KOPT-K1 (cell line): ENCODE data around the gene NEO1.

Source experiments
- H3K27ac ChIP-seq: fragments of 200-600 bp; sonication (generic); 2 replicates; pipeline ENCODE4 v1.5.1; 2016; ENCODE audit warnings: antibody characterized with exemption, mild to moderate bottlenecking, low read depth, low read length; ENCODE audit not compliant: poor library complexity, severe bottlenecking
- H3K36me3 ChIP-seq: fragments of 200-600 bp; sonication (generic); 2 replicates; pipeline ENCODE4 v1.5.1; 2017; ENCODE audit warnings: antibody characterized with exemption, mild to moderate bottlenecking, low read length, moderate library complexity; ENCODE audit not compliant: insufficient read depth
- H3K9me3 ChIP-seq: fragments of 200-600 bp; sonication (generic); 2 replicates; pipeline ENCODE4 v1.5.1; 2017; ENCODE audit warnings: antibody characterized with exemption, low read length, mild to moderate bottlenecking; ENCODE audit not compliant: insufficient read depth, poor library complexity, severe bottlenecking

The NEO1 gene

GRCh38 chr15:73021139-73021621, 31.1 kb upstream of the NEO1 start:
- no peaks in the 10 kb centered on the region for H3K36me3 ChIP-seq
- no peak overlapping the region for H3K27ac ChIP-seq
- no peaks in the 10 kb centered on the region for H3K9me3 ChIP-seq

GRCh38 chr15:73022161-73022560, 30.1 kb upstream of the NEO1 start:
- Histone ChIP-seq H3K27ac (no peak overlapping the region), H3K9me3 (no peaks in the 10 kb centered on the region), H3K36me3 (no peaks in the 10 kb centered on the region)

- Histone ChIP-seq H3K36me3 (no peaks in the 10 kb centered on the region), H3K27ac (no peak overlapping the region), H3K9me3 (no peaks in the 10 kb centered on the region)
Observed at GRCh38 chr15:73023071-73023470, 29.2 kb upstream of the NEO1 start.

- Histone ChIP-seq H3K9me3 (no peaks in the 10 kb centered on the region), H3K36me3 (no peaks in the 10 kb centered on the region), H3K27ac (no peak overlapping the region)
Observed at GRCh38 chr15:73024168-73024567, 28.1 kb upstream of the NEO1 start.

- no peak overlapping the region for H3K27ac ChIP-seq
- H3K9me3 ChIP-seq = no peaks in the 10 kb centered on the region
- H3K36me3 ChIP-seq = no peaks in the 10 kb centered on the region
Observed at GRCh38 chr15:73026511-73027054, 25.7 kb upstream of the NEO1 start.

- Histone ChIP-seq H3K27ac (no peak overlapping the region), H3K9me3 (no peaks in the 10 kb centered on the region), H3K36me3 (no peaks in the 10 kb centered on the region)
Observed at GRCh38 chr15:73028031-73028430, 24.2 kb upstream of the NEO1 start.

GRCh38 chr15:73028831-73029451, 23.3 kb upstream of the NEO1 start:
- no peaks in the 10 kb centered on the region for H3K9me3 ChIP-seq
- no peaks in the 10 kb centered on the region for H3K36me3 ChIP-seq
- H3K27ac ChIP-seq = no peak overlapping the region

- H3K27ac ChIP-seq = no peak overlapping the region
- no peaks in the 10 kb centered on the region for H3K9me3 ChIP-seq
- H3K36me3 ChIP-seq = no peaks in the 10 kb centered on the region
Observed at GRCh38 chr15:73030122-73030679, 22.1 kb upstream of the NEO1 start.

- no peaks in the 10 kb centered on the region for H3K36me3 ChIP-seq
- H3K27ac ChIP-seq = no peak overlapping the region
- no peaks in the 10 kb centered on the region for H3K9me3 ChIP-seq
Observed at GRCh38 chr15:73031648-73032047, 20.6 kb upstream of the NEO1 start.

- H3K36me3 ChIP-seq = no peaks in the 10 kb centered on the region
- H3K27ac ChIP-seq = no peak overlapping the region
- H3K9me3 ChIP-seq = no peaks in the 10 kb centered on the region
Observed at GRCh38 chr15:73033611-73034010, 18.7 kb upstream of the NEO1 start.

GRCh38 chr15:73034221-73034620, 18.0 kb upstream of the NEO1 start:
- no peak overlapping the region for H3K27ac ChIP-seq
- no peaks in the 10 kb centered on the region for H3K36me3 ChIP-seq

GRCh38 chr15:73035221-73035620, 17.0 kb upstream of the NEO1 start:
- H3K27ac ChIP-seq = no peak overlapping the region
- H3K9me3 ChIP-seq = no peaks in the 10 kb centered on the region
- H3K36me3 ChIP-seq = no peaks in the 10 kb centered on the region

More at GRCh38 chr15:73034221-73034620, 18.0 kb upstream of the NEO1 start:
- no peaks in the 10 kb centered on the region for H3K9me3 ChIP-seq

- no peaks in the 10 kb centered on the region for H3K36me3 ChIP-seq
- H3K27ac ChIP-seq = no peak overlapping the region
- H3K9me3 ChIP-seq = no peaks in the 10 kb centered on the region
Observed at GRCh38 chr15:73038220-73038619, 14.0 kb upstream of the NEO1 start.

GRCh38 chr15:73046073-73046472, 6.2 kb upstream of the NEO1 start:
- no peaks in the 10 kb centered on the region for H3K36me3 ChIP-seq
- no peaks in the 10 kb centered on the region for H3K9me3 ChIP-seq
- no peak overlapping the region for H3K27ac ChIP-seq

GRCh38 chr15:73047882-73048281, 4.4 kb upstream of the NEO1 start:
- H3K36me3 ChIP-seq = no peaks in the 10 kb centered on the region
- no peak overlapping the region for H3K27ac ChIP-seq
- no peaks in the 10 kb centered on the region for H3K9me3 ChIP-seq
